Measurements from ENCODE around the gene LLGL2.

The LLGL2 gene

DNA sequence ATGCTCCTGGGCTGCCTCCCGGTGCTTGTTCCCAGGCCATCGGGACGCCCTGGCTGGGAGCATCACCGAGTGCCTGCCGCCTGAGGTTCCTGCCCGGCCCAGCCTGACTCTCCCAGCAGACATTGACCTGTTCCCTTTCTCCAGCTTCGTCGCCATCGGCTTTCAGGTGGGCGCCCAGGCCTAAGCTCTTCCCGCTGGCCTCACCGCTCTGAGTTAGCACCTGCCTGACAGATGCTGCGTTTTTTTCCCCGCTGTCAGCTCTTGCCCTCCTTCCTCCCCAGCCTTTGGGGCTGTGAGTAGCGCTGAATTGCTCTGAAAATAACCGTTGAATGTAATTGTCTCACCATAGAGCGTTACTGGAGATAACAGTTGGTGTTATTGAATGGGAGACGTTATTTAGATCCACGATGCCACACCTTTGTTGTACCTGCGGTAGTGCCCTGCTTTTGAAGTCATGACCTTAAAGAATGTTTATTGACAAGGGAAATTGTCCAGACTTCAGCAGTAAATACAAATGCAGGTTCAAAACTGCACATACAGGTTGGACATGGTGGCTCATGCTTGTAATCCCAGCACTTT lies 86.4 kb downstream of the LLGL2 start:
- no peak for DNase-seq (ENCODE audit: low read depth in 2 of 3, low spot score in 1 of 3)

DNA sequence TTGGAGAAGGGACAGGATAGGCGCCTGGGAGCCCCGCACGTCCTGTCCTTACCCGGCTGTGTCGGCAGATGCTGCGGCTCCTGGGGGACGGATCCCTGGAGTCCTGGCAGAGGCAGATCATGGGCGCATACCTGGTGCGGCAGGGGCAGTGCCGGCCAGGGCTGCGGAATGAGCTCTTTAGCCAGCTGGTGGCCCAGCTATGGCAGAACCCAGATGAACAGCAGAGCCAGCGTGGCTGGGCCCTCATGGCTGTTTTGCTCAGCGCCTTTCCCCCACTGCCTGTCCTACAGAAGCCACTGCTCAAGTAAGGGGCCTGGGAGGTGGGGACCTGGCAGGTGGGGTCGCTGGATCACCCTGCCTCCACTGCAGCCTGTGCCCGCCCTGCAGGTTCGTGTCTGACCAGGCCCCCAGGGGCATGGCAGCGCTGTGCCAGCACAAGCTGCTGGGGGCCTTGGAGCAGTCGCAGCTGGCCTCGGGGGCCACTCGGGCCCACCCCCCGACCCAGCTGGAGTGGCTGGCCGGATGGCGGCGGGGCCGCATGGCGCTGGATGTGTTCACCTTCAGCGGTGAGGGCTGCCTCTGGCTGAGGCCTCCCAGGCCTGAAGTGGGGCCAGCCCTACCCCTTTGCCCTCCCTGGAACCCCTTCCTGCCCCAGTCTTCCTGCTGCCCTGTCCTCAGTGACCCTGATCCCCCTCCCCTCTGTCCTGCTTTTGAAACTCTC lies 87.6 kb downstream of the LLGL2 start:
- no peak for DNase-seq (ENCODE audit: low read depth in 2 of 3, low spot score in 1 of 3)

- no peak for DNase-seq (ENCODE audit: low read depth in 2 of 3, low spot score in 1 of 3)
Measured at GRCh38 chr17:75614006-75614405, 88.5 kb downstream of the LLGL2 start.

DNA sequence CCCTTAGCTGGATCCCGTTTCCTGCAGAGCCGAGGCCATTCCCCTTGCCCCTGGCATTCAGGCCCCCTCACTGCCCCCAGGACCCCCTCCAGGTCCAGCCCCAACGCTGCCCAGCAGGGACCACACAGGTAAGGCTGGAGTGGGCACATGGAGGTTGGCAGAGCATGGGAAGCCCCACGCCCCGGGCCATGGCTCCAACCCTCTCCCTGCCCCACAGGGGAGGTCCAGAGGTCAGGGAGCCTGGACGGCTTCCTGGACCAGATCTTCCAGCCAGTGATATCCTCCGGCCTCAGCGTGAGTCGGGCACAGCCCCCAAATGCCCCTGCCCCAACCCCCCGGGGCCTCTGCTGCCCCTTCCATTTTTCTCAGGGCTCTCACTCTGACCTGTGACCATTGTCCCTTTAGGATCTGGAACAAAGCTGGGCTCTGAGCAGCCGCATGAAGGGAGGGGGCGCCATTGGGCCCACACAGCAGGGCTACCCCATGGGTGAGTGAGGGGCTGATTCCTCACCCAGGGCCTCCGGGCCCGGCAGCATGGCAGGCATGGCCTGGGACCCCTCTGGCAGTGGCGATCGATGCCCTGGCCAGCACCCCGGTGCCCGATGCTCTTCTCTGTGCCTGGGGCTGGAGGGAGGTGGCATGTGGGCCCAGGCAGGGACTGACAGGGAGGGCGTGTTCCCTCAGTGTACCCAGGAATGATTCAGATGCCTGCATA lies 89.2 kb downstream of the LLGL2 start:
- DNase-seq (ENCODE audit: low read depth in 2 of 3, low spot score in 1 of 3) = no peak

DNA sequence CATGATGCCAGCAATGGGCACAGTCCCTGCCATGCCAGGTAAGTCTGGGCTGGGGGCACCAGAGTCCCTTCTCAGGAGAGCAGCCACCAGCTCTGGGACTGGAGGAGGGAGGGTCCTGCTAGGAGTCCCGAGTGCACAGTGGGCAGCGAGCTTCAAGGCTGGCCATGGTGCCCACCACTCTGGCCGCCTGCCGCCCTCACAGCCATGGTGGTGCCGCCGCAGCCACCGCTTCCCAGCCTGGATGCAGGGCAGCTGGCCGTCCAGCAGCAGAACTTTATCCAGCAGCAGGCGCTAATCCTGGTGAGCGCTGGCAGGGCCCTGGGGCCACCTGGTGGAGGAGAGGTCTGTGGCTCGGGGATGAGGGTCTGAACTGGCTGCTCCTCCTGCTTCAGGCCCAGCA lies 89.8 kb downstream of the LLGL2 start:
- no peak for DNase-seq (ENCODE audit: low read depth in 2 of 3, low spot score in 1 of 3)

- DNase-seq (ENCODE audit: low read depth in 2 of 3, low spot score in 1 of 3) = no peak
Measured at GRCh38 chr17:75616521-75617122, 91.1 kb downstream of the LLGL2 start.

DNA sequence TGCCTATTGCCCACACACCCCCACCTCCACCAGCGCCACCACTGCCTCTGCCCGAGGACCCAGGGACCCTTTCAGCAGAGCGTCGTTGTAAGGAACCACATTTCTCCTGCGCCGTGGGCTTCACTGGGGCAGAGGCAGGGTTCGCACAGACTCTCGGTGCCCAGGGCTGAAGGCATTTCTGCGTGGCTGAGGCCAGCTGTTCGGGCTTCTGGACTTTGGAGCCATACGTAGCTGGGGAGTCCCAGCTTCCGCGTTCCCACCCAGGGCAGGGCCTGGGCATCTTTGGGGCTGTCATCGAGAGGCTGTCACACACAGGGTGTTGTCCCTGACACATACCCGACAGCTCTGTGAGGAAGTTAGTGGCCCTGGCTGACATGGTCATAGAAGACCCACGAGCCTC lies 91.7 kb downstream of the LLGL2 start:
- no peak for DNase-seq (ENCODE audit: low read depth in 2 of 3, low spot score in 1 of 3)

DNA sequence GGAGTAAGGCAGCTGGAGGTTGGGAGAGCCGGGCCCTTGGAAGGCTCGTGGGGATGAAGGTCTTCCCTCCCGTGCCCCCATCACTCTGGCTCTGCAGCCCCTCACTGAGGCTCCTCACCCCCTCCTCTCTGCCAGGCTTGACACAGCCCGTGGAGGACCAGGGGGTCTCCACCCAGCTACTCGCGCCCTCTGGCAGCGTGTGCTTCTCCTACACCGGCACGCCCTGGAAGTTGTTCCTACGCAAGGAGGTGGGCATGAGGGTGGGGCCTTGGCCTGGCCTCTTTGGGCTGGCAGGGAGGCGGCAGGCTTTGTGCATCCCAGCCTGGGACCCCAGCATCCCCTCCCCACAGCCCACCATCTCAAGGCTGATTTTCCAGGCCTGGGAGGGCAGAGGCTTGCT lies 92.2 kb downstream of the LLGL2 start:
- no peak for DNase-seq (ENCODE audit: low read depth in 2 of 3, low spot score in 1 of 3)

- peak in 1 of 3 donors; percentile 11 for DNase-seq (ENCODE audit: low read depth in 2 of 3, low spot score in 1 of 3)
Measured at GRCh38 chr17:75619506-75620431, 94.3 kb downstream of the LLGL2 start.

- no peak for DNase-seq (ENCODE audit: low read depth in 2 of 3, low spot score in 1 of 3)
Measured at GRCh38 chr17:75621489-75621888, 96.0 kb downstream of the LLGL2 start.

- DNase-seq (ENCODE audit: low read depth in 2 of 3, low spot score in 1 of 3) = no peak
Measured at GRCh38 chr17:75622076-75622475, 96.6 kb downstream of the LLGL2 start.

DNA sequence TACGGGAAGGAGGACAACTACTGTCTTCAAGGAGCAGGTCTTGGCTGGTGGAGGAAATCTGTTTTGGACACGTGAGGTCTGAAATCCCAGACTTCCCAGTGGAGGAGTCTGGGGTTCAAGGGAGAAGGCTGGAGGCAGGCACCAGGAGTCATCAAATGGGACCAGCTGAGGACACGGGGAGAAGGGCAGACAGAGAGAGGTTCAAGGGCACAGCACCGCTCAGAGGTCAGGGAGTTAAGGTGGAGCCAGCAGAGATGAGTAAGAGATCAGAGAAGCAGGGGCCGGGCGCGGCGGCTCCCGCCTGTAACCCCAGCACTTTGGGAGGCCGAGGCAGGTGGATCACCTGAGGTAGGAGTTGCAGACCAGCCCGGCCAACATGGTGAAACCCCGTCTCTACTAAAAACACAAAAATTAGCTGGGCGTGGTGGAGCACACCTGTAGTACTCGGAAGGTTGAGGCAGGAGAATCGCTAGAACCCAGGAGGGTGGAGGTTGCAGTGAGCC lies 97.3 kb downstream of the LLGL2 start:
- no peak for DNase-seq (ENCODE audit: low read depth in 2 of 3, low spot score in 1 of 3)

DNA sequence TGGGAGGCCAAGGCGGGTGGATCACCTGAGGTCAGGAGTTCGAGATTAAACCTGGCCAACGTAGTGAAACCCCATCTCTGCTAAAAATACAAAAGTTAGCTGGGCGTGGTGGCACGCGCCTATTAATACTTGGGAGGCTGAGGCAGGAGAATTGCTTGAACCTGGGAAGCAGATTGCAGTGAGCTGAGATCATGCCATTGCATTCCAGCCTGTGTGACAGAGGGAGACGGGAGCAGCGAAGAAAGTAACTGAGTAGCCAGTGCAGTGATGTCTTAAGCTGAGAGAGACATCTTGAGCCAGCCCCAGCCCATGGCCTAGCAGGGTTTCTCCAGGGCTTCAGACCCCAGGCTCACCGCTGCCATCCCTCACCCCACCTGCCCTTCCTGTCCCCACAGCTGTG lies 97.9 kb downstream of the LLGL2 start:
- DNase-seq (ENCODE audit: low read depth in 2 of 3, low spot score in 1 of 3) = no peak

- DNase-seq (ENCODE audit: low read depth in 2 of 3, low spot score in 1 of 3) = no peak
Measured at GRCh38 chr17:75624021-75624420, 98.5 kb downstream of the LLGL2 start.
